HG03558 (cell line): ENCODE results near the gene ACRBP.

ENCODE experiments used
- ATAC-seq: cut with Tn5 transposase; IDR thresholded peaks from one replicate; pipeline ENCODE4 v1.9.1; 2021; ENCODE audit warnings: moderate number of reproducible peaks; ENCODE audit not compliant: unreplicated experiment; ENCODE audit errors: extremely low read depth

The ACRBP gene

GRCh38 chr12:6647083-6647604 is at the start of gene ACRBP:
ACRBP (minus strand) TSS chr12:6647432; CDS start chr12:6647366, 66 bp downstream.
- no peak for ATAC-seq

GRCh38 chr12:6695313-6696045 is 48.2 kb upstream of the ACRBP start:
- no peak for ATAC-seq

GRCh38 chr12:6694701-6695100 is 47.5 kb upstream of the ACRBP start:
- no peak for ATAC-seq

GRCh38 chr12:6693832-6694355 is 46.7 kb upstream of the ACRBP start:
- no peak for ATAC-seq

GRCh38 chr12:6692888-6693287 is 45.7 kb upstream of the ACRBP start:
- no peak for ATAC-seq

- ATAC-seq = no peak
Measured at GRCh38 chr12:6691473-6691872, 44.2 kb upstream of the ACRBP start.

GRCh38 chr12:6688999-6689882 is 42.0 kb upstream of the ACRBP start, which contains the start of gene ZNF384:
ZNF384 (minus strand) TSS chr12:6689375; CDS start chr12:6679520, 9,855 bp downstream.
- peak; percentile 47 for ATAC-seq

- peak; percentile 8 for ATAC-seq
Measured at GRCh38 chr12:6688543-6688998, 41.3 kb upstream of the ACRBP start.

GRCh38 chr12:6685814-6686213 is 38.6 kb upstream of the ACRBP start:
- ATAC-seq = no peak

- ATAC-seq = no peak
Measured at GRCh38 chr12:6684609-6685008, 37.4 kb upstream of the ACRBP start.

- no peak for ATAC-seq
Measured at GRCh38 chr12:6676962-6677361, 29.7 kb upstream of the ACRBP start.

GRCh38 chr12:6672143-6672542 is 24.9 kb upstream of the ACRBP start:
- ATAC-seq = no peak

GRCh38 chr12:6667559-6668210 is 20.5 kb upstream of the ACRBP start:
- no peak for ATAC-seq

GRCh38 chr12:6666211-6666610 is 19.0 kb upstream of the ACRBP start:
- no peak for ATAC-seq

GRCh38 chr12:6664902-6665301 is 17.7 kb upstream of the ACRBP start:
- ATAC-seq = no peak

- ATAC-seq = peak; percentile 85
Measured at GRCh38 chr12:6662906-6663742, 15.9 kb upstream of the ACRBP start, which contains the start of gene ING4. ING4 (minus strand) TSS chr12:6663119; CDS start chr12:6663101, 18 bp downstream.

GRCh38 chr12:6662602-6662905 is 15.3 kb upstream of the ACRBP start:
- no peak for ATAC-seq

- ATAC-seq = no peak
Measured at GRCh38 chr12:6653987-6654386, 6.8 kb upstream of the ACRBP start.

GRCh38 chr12:6653342-6653741 is 6.1 kb upstream of the ACRBP start:
- ATAC-seq = no peak
